Gastrocnemius medialis (tissue), 4 donors: Measurements from ENCODE around the gene SCO2.

Source experiments
- CTCF ChIP-seq, 5 experiments: fragments of 450-650 bp in 3 of 5; fragments of 200-600 bp in 2 of 5; sonication (generic) in 2 of 5; IDR thresholded peaks in 4 of 5; conservative IDR thresholded peaks in 1 of 5; 1 replicate in 4 of 5; 2 replicates in 1 of 5; pipeline ENCODE4 v1.5.1; 2016 to 2019; ENCODE audit warnings: antibody characterized with exemption in 5 of 5, mild to moderate bottlenecking in 3 of 5, moderate library complexity in 3 of 5
- POLR2A ChIP-seq, 2 donors: fragments of 450-650 bp; IDR thresholded peaks; one replicate each; pipeline ENCODE4 v1.6.1; 2017; ENCODE audit warnings: antibody characterized with exemption in 2 of 2, mild to moderate bottlenecking in 2 of 2, moderate library complexity in 2 of 2

- TF ChIP-seq CTCF (IDR thresholded peaks at IDR 0.05 in 4 of 5, conservative IDR thresholded peaks at IDR 0.05 in 1 of 5) (no peak), POLR2A (IDR thresholded peaks at IDR 0.05) (no peak)
Measured at GRCh38 chr22:50544746-50545253, 19.4 kb upstream of the SCO2 start.
